SK-N-SH (cell line): ENCODE data around the gene ENDOD1.

Experiments
- EP300 ChIP-seq, 2 experiments: IDR thresholded peaks; 2 replicates each; pipeline versions ENCODE4 v1.4.0 to v1.6.1; 2012; ENCODE audit warnings: borderline replicate concordance in 1 of 2, low read depth in 1 of 2, low read length in 1 of 2
- FOXM1 ChIP-seq: IDR thresholded peaks from 2 replicates; pipeline ENCODE4 v1.4.0; 2012; ENCODE audit warnings: low read depth, mild to moderate bottlenecking
- USF1 ChIP-seq: IDR thresholded peaks from 2 replicates; pipeline ENCODE4 v1.4.0; 2012; ENCODE audit warnings: low read depth, borderline replicate concordance

- TF ChIP-seq EP300 (IDR thresholded peaks at IDR 0.05; ENCODE audit: borderline replicate concordance in 1 of 2, low read depth in 1 of 2, low read length in 1 of 2) (no peak), FOXM1 (no peak), USF1 (no peak)
Measured at GRCh38 chr11:95081412-95081811, 8.2 kb upstream of the ENDOD1 start.
